ENCODE measurements around the gene SCARF2.
"Not testable (repeated sequence)": the region's sequence is repeated elsewhere in the genome, so short reads cannot be mapped to it uniquely, and the experiment has no call there.

Gene SCARF2

DNA sequence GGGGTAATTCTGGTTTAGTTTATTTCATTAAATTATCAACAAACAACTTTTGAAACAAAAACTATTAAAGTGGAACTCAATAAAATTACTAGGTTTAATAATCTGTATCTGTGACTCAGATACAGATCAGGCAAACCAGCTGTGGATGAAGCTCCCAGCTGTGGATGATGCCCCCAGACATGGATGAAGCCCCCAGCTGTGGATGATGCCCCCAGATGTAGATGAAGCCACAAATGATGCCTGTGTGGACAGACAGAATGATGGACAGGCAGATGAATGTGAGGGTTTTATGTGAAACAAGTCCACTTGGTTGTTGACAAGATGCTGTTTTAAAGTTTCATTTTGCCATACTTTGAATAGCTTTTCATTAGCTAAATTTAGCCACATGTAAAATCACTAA, 49.4 kb downstream of the SCARF2 start:
- no peak for DNase-seq

- no peak for DNase-seq
Observed at GRCh38 chr22:20386972-20387371, 50.7 kb downstream of the SCARF2 start.

DNA sequence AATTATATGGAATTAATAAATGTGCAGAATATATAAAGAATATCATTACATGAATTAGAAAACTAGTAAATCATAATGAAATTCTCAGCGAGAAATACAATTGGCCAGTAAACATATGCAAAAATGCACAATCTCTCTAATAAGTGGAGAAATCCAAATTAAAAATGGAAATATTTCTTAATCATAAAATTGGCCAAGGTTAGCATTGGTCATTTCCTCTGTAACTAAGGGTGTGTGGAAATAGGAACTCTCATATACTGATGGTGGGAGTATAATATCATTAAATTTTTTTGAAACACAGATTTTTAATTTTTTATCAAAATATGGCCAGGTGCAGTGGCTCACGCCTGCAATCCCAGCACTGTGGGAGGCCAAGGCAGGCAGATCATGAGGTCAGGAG, 51.3 kb downstream of the SCARF2 start:
- no peak for DNase-seq

GRCh38 chr22:20384865-20385264, 52.8 kb downstream of the SCARF2 start:
- DNase-seq: no peak

DNA sequence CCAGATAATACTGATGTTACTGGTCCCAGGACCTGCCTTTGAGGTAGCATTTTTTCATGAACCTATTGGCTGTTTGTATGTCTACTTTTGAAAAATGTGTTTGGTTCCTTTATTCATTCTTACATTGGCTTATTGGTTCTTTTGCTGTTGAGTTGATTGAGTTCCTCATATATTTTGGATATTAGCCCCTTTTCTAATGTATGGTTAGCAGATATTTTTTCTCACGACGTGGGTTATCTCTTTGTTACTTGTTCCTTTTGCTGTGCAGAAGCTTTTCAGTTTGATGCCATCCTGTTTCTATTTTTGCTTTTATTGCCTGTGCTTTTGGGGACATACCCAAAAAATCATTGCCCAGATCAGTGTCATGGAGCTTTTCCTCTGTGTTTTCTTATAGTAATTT, 53.5 kb downstream of the SCARF2 start:
- DNase-seq: no peak

GRCh38 chr22:20383538-20383937, 54.1 kb downstream of the SCARF2 start:
- DNase-seq: no peak

DNA sequence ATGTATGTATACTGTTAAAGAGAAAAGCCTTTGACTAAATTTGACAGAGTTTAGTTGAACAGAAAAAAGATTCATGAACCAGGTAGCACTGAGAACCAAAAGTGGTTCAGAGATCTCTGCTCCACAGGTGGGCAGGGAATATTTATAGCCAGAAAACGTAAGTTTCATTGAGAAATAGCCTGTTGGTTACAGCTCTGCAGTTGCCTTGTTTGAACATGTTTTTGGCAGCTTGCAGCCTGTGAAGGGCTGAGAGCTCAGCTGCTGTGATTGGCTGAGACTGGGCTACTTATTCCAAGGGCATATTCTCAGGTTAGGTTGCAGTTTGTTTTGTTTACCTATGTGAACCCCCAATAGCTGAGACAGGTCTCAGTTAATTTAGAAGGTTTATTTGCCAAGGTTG, 57.1 kb downstream of the SCARF2 start:
- DNase-seq: no peak

DNA sequence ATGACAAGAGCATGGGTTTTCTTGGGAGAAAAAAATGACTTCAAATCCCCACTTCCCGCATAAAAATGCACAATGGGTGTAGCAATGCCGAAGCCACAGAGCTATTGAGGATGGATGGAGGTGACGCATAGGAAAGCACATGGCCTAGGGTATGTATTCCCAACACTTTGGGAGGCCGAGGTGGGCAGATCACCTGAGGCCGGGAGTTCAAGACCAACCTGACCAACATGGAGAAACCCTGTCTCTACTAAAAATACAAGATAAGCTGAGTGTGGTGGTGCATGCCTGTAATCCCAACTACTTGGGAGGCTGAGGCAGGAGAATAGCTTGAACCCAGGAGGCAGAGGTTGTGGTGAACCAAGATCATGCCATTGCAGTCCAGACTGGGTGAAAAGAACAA, 58.9 kb downstream of the SCARF2 start:
- not testable (repeated sequence) for DNase-seq

DNA sequence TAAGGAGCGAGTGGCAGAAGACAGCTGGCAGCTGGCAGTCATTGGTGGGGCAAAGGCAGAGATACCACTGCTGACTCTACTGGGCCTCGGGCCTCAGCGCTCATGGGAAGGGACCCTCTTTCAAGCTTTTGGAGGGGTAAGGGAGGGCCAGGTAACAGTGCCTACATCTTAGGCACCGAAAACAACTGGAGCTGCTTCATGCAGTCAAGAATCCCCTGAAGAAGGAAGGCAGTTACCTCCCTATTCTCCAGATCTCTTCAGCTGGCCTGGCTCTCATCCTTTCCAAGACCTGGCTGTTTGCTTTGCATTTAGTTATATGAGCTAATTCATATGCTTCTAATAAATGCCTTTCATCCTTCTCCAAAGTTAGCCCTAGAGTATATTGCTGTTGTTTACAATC, 59.5 kb downstream of the SCARF2 start:
- no peak for DNase-seq

GRCh38 chr22:20376983-20377382, 60.6 kb downstream of the SCARF2 start:
- not testable (repeated sequence) for DNase-seq

DNA sequence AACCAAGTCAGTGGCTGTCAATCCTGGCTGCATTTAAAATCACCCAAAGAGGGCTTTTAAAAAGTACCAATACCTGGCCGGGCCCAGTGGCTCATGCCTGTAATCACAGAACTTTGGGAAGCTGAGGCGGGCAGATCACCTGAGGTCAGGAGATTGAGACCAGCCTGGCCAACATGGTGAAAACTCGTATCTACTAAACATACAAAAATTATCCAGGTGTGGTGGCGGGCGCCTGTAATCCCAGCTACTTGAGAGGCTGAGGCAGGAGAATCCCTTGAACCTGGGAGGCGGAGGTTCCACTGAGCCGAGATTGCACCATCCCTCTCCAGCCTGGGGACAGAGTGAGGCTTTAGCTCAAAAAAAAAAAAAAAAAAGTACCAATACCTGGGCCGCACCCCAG, 61.3 kb downstream of the SCARF2 start:
- not testable (repeated sequence) for DNase-seq
